ENCODE data around the gene STK4.

STK4 gene

DNA sequence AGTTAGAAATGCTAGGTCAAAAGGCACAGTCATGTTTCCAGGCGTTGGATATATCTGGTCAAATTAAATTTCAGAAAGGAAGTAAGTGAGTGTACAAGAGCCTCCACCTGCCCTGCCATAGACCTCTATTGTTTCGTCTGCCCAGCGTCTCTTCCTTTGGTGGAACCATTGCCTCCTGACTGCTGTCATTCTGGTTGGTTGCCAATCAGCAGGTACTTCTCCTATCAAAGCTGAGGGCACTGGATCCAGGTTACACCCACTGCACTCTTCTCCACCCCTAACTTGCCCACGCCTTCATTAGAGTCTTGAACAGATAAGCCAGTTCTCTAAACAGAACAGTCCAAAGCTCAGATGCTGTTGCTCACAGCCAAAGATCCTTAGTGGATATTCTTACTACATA is 151.3 kb downstream of the STK4 start:
- no peak for FAIRE-seq

DNA sequence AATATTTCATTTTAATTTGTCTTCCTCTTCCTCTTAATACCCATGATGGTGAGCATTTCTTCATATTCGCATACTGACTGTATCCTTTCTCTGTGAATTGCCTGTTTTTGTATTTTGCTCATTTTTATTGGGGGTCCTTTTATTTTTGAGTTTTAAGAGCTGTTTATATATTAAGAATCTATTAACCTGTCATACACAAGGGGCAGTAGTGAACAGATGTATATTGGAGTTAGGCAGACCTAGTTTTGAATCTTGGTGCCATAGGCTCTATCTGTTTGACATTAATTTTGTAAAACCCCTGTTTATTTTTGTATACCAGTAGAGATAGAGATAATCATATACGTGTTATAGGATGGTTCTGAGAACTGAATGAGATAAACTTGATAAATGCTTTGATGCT is 151.7 kb downstream of the STK4 start:
- FAIRE-seq, result no peak

DNA sequence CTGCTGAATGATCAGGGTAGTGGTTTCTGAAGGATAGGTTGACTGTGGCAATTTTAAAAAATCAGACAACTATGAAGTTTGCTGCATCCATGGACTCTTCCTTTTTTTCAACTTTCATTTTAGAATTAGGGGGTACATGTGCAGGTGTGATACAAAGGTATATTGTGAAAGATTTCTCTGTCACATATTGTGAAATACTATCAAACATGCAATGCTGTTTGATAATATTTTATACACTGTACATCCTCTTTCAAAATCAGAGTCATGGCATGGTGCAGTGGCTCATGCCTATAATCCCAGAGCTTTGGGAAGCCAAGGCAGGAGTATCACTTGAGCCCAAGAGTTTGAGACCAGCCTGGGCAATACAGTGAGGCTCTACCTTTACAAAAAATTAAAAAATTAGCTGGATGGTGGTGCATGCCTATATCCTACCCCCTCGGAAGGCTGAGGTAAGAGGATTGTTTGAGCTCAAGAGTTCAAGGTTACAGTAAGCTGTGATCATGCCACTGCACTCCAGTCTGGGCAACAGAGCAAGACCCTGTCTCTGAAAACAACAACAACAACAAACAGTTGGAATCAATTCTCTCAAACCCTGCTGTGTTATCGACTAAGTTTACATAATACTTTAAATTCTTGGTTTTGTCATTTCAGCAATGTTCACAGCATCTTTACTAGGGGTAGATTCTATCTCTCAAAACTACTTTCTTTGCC is 153.4 kb downstream of the STK4 start:
- no peak for FAIRE-seq

DNA sequence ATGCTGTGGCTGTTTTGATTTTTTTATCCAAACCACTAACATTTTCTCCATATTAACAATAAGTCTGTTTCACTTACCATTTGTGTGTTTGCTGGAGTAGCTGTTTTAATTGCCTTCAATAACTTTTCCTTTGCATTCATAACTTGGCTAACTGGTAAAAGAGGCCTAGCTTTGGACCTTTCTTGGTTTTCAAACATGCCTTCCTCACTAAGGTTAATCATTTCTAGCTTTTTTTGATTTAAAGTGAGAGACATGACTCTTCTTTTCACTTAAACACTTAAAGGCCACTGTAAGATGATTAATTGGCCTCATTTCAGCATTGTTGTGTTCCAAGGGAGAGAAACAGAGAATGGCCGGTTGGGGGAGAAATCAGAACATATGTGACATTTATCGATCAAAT is 155.1 kb downstream of the STK4 start:
- FAIRE-seq, result no peak

DNA sequence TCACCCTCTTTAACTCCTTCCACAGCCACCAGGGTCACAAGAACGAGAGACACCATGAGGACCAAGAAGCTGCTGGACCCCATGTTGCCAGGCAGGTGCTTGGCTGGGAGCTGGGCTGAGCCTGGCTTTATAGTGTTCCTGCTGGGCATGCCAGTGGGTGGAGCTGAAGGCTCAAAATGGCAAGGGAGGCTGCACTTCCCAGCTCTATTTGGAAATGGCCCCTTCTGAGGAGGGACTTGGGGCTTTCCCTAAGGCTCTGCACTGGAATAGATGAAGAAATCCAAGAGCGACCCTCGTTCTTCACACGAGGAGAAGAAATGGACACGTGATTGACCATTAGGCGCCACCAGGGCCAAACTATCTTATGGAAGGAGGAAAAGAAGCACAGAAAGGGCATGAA is 158.1 kb downstream of the STK4 start, which contains the start of gene WFDC12:
Gene WFDC12 (minus strand): TSS at position 101 of the 400 bp plus-strand sequence. CDS start 18 bp downstream, at position 83.
- FAIRE-seq, result no peak

DNA sequence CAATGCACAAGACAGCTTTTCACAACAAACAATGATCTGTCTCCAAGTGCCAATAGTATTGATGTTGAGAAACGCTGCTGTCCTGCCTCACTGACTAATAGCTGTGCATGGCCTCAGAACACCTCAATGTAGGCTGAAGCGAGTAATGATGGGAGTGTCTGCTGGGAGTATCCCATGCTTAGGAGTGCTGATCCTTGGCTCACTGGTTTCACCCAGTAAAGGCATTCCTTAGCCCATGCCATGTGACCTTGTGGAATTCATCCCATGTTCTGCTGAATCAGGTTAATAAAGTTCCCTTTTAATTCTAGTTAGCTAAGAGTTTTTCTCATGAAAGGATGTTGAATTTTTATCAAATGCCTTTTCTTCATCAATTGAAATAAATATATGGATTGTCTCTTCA is 161.8 kb downstream of the STK4 start:
- FAIRE-seq, result no peak

All from islet of Langerhans (tissue), 1 donor.